Activated CD8-positive, alpha-beta memory T cell treated with anti-CD3 and anti-CD28 coated beads for 36 hours (primary cell): Measurements from ENCODE around the gene LRCOL1. TPM values are rescaled to one million over a fixed set of nuclear protein-coding genes. Genes with fewer than 3 reads are reported as not detected.

Source experiments
- CTCF ChIA-PET: fragments of 350-600 bp; sonication (Branson Sonifier 250); formaldehyde crosslinking; loops from one replicate; lab custom pipeline; 2021; ENCODE audit warnings: antibody characterized with exemption; lab: Charles Lee
- POLR2A ChIA-PET: fragments of 350-600 bp; sonication (Branson Sonifier 250); formaldehyde crosslinking; loops from one replicate; lab custom pipeline; 2021; ENCODE audit warnings: antibody characterized with exemption; lab: Charles Lee
- total RNA-seq, 2 experiments: library from RNA; stranded (reverse); gene quantifications; one replicate each; pipeline ENCODE4 v1.2.3, GENCODE V29; 2021

The LRCOL1 gene
- total RNA-seq, 2 experiments from 2014 or later, result not detected

- POLR2A ChIA-PET, result no interaction called here
- CTCF ChIA-PET, result interaction anchor here (0.6 kb wide), 1 partner anchor 66 kb away, joined by 3 read pairs; no protein-coding TSS in a partner anchor
Observed at GRCh38 chr12:132593071-132593470, 17.3 kb downstream of the LRCOL1 start.

GRCh38 chr12:132592282-132592970 is 18.0 kb downstream of the LRCOL1 start:
- POLR2A ChIA-PET, result no interaction called here
- CTCF ChIA-PET, result no interaction called here

- ChIA-PET POLR2A (no interaction called here), CTCF (no interaction called here)
Observed at GRCh38 chr12:132591107-132591935, 19.1 kb downstream of the LRCOL1 start.

- POLR2A ChIA-PET, result no interaction called here
Observed at GRCh38 chr12:132588821-132589669, 21.3 kb downstream of the LRCOL1 start.

GRCh38 chr12:132588319-132588718 is 22.1 kb downstream of the LRCOL1 start:
- ChIA-PET CTCF (no interaction called here), POLR2A (no interaction called here)

More at GRCh38 chr12:132588821-132589669, 21.3 kb downstream of the LRCOL1 start:
- CTCF ChIA-PET, result no interaction called here

- ChIA-PET CTCF (no interaction called here), POLR2A (no interaction called here)
Observed at GRCh38 chr12:132587781-132588180, 22.6 kb downstream of the LRCOL1 start.

- POLR2A ChIA-PET, result interaction anchor here (0.7 kb wide), 1 partner anchor 194 kb away, joined by 5 read pairs; no protein-coding TSS in a partner anchor
- CTCF ChIA-PET, result interaction anchor here (1.4 kb wide), 1 partner anchor 172 kb away, joined by 3 read pairs; no protein-coding TSS in a partner anchor
Observed at GRCh38 chr12:132586929-132587328, 23.5 kb downstream of the LRCOL1 start.

- CTCF ChIA-PET, result interaction anchor here (1.4 kb wide), 1 partner anchor 170 kb away, joined by 3 read pairs; no protein-coding TSS in a partner anchor
- POLR2A ChIA-PET, result no interaction called here
Observed at GRCh38 chr12:132585177-132585576, 25.2 kb downstream of the LRCOL1 start.

- POLR2A ChIA-PET, result no interaction called here
- CTCF ChIA-PET, result no interaction called here
Observed at GRCh38 chr12:132584429-132584828, 26.0 kb downstream of the LRCOL1 start.

GRCh38 chr12:132583736-132584135 is 26.6 kb downstream of the LRCOL1 start:
- ChIA-PET POLR2A (no interaction called here), CTCF (no interaction called here)

GRCh38 chr12:132583411-132583710 is 27.0 kb downstream of the LRCOL1 start:
- CTCF ChIA-PET, result no interaction called here
- POLR2A ChIA-PET, result no interaction called here

GRCh38 chr12:132582582-132583410 is 27.6 kb downstream of the LRCOL1 start:
- ChIA-PET CTCF (interaction anchor here (0.6 kb wide), 1 partner anchor 16 kb away, joined by 4 read pairs; no protein-coding TSS in a partner anchor), POLR2A (no interaction called here)

- CTCF ChIA-PET, result interaction anchor here (0.6 kb wide), 1 partner anchor 17 kb away, joined by 4 read pairs; no protein-coding TSS in a partner anchor
- POLR2A ChIA-PET, result no interaction called here
Observed at GRCh38 chr12:132582058-132582420, 28.3 kb downstream of the LRCOL1 start.

- POLR2A ChIA-PET, result interaction anchor here (1.0 kb wide), 1 partner anchor 419 kb away, joined by 3 read pairs; no protein-coding TSS in a partner anchor
- CTCF ChIA-PET, result no interaction called here
Observed at GRCh38 chr12:132581348-132582057, 28.9 kb downstream of the LRCOL1 start.

- POLR2A ChIA-PET, result interaction anchor here (1.0 kb wide), 1 partner anchor 418 kb away, joined by 3 read pairs; no protein-coding TSS in a partner anchor
- CTCF ChIA-PET, result no interaction called here
Observed at GRCh38 chr12:132580701-132581292, 29.6 kb downstream of the LRCOL1 start.

- ChIA-PET CTCF (no interaction called here), POLR2A (no interaction called here)
Observed at GRCh38 chr12:132579744-132580143, 30.6 kb downstream of the LRCOL1 start.

GRCh38 chr12:132578826-132579225 is 31.6 kb downstream of the LRCOL1 start:
- POLR2A ChIA-PET, result no interaction called here
- CTCF ChIA-PET, result no interaction called here

- ChIA-PET CTCF (no interaction called here), POLR2A (no interaction called here)
Observed at GRCh38 chr12:132578118-132578517, 32.3 kb downstream of the LRCOL1 start.
